NCI-H1436 treated with DMSO at 0.1 percent for 48 hours (cell line): ENCODE results near the gene KCNMA1.
A peak's percentile ranks its signal among the peaks of the same experiment; 100 is the strongest.

ENCODE experiments used
- DNase-seq: peaks from one replicate; lab custom pipeline; 2025; lab: John Stamatoyannopoulos, UW

The KCNMA1 gene

DNA sequence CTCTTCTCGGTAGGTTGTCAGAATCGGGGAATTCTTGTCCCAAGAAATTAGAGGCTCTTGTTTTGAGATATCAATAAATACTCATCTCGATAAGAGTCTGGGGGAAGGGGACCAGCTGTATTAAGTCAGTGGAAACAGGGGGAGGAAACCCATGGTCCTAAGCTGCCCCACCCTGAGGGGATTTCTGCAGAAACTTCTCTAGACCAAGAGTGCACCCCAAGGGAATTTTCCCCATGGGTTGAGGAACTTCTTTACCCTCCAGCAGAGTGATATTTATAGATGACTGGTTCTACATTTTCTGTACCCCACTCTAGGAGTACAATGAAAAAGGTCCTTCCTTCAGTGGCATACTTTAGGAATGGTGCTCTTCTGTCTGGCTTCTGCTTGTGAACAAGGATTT, 627.2 kb downstream of the KCNMA1 start:
- DNase-seq = no peak

DNA sequence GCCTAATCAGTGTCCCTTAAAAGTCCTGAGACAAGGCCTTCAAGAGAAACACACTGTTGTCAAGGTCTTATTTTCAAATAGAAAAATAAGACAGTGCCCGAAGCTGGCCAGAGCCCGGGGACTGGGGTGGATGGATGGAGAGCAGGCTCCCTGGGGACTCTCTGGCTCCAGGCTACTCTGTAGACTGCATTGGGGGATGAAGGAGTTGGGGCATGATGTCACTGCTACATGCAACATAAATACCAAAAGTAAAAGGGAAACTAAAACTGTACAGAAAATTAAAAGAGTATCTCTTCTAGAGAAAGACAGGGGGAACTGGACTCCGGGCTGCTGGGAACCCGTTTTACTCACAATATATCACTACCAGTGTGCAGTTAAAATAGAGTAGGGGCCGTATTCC, 629.8 kb downstream of the KCNMA1 start:
- DNase-seq = no peak

GRCh38 chr10:77006836-77007511, 630.6 kb downstream of the KCNMA1 start:
- DNase-seq = no peak

GRCh38 chr10:77005871-77006270, 631.7 kb downstream of the KCNMA1 start:
- DNase-seq = no peak

GRCh38 chr10:77004917-77005564, 632.6 kb downstream of the KCNMA1 start:
- DNase-seq = peak; percentile 3

DNA sequence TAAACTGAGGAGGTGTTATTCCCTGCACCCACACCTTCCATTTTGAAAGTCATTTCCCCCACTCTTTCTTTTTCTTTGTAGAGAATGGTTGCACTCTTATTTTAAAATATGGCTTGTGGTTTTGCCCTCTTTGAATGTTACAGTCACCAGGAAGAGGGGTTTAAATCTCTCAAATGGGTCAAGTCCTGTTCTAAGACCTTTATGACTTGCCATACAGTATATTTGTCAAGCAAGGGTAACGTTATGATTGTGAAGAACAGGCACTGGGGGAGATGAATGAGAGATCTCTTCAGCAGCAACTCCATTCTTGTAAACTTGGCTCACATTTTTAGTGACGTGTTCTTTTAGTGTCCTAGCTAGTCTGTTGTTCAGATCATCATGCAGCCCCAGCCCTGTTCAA, 634.7 kb downstream of the KCNMA1 start:
- DNase-seq = no peak

GRCh38 chr10:77001206-77001605, 636.4 kb downstream of the KCNMA1 start:
- no peak for DNase-seq

- peak; percentile 57 for DNase-seq
These were observed 639.2 kb downstream of the KCNMA1 start for GRCh38 chr10:76998451-76998850.

- DNase-seq = no peak
These were observed 640.0 kb downstream of the KCNMA1 start for GRCh38 chr10:76997631-76998030.

GRCh38 chr10:76995023-76995422, 642.6 kb downstream of the KCNMA1 start:
- no peak for DNase-seq

DNA sequence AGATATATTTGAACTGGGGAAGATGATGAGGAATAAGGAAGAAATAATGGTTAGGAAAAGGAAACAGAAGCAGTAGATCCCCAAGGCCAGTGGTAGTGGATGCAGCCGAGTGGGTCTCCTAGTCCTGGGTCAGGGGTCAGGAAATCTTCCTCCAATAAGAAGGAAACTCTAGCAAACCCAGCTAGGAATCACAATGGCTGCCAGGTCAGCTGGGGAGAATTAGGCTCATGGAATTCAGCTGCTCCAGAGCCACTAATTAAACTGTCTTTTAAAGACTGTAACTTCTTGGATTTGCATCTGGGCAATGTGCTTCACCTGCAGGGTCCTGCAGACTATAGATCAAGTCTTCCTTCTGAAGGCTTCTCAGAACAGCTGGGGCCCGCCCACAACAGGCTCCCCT, 644.4 kb downstream of the KCNMA1 start:
- DNase-seq = no peak

DNA sequence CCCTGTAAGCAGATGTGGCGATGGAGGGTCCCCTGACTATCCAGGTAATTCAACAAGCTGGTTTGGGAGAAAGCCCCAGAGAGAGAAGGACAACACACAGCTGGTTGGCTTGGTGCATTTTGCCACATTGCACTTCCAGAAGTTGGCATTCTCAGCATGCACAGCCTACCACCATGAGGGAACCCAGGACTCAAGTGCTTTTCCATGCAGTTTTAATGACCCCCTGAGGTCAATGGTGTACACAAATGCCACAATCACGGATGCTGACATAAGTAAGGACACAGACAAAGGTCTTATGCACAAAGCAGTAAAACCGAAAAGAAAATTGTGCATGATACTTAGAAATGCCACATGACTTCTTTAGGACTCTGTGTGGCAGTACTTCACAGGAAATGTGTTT, 645.1 kb downstream of the KCNMA1 start:
- DNase-seq = no peak

- DNase-seq = no peak
These were observed 646.0 kb downstream of the KCNMA1 start for GRCh38 chr10:76991621-76992020.

DNA sequence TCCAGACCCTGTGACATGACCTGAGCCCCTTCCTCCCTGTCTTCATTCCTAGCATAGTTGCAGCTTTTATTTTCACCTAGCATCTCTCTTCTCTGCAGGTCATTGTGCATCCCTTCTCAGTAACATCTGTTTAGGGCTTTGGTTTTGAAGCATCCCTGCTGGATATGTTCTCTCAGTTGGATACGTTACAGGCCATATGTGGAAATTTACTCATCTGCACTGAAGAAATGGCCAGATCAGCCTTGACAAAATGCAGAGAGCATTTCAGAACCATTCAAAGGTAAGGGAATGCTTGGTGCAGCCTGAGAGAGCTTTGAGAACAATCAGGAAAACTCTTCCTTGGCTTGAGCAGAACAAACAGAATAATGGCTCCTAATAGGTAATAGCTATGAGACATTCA, 647.0 kb downstream of the KCNMA1 start:
- no peak for DNase-seq

GRCh38 chr10:76984559-76985443, 652.8 kb downstream of the KCNMA1 start:
- peak; percentile 38 for DNase-seq

DNA sequence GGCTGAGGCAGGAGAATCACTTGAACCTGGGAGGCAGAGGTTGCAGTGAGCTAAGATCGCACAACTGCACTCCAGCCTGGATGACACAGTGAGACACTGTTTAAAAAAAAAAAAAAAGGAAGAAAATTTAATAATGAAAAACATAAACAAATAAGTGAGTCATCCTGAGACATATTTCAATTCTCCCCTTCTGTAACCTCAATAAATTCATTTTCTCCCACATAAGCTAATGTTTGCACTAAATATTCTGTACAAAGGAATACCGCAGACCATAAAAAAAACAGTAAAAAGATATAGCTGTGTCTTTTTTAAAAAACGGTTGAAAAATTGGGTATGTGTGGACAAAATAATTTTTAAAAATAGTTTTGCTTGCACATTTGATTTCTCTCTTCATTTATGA, 654.0 kb downstream of the KCNMA1 start:
- no peak for DNase-seq

- DNase-seq = no peak
These were observed 654.9 kb downstream of the KCNMA1 start for GRCh38 chr10:76982671-76983070.

DNA sequence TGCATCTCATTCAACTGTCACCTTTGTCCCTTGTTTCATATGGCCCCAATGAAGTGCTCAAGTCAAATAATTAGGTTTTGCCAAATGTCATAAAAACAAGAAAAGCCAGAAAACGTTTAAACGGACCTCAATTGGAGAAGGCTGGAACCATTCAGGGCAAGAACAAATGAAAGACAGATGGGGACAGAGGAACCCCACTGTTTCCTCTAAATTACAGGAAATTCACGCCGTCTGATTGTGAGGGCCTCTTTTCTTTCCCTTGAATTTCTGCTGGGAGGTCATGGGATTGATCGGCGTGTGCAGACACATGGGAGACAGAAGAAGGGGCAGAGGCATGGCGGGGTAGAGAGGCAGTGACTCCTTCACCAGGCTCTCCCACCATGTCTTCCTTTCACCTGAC, 656.4 kb downstream of the KCNMA1 start:
- no peak for DNase-seq

DNA sequence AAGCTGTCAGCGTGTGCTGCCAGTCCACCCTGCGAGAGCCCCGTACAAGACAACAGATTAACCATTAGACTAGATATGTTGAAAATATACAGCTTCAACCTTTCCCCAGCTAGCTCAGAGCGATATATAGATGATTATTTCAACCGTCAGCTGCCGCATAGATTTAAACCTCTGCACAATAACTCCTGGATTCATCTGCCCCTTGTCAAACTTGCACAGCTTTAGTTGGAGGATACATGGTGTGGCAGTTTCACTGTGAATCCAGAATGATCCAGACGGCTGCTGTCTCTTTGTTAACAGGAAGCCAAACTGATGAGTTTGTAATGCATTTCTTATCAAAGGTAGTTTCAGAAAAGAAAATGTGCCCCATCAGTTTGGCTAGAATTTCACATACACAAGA, 659.7 kb downstream of the KCNMA1 start:
- DNase-seq = no peak

- DNase-seq = no peak
These were observed 660.6 kb downstream of the KCNMA1 start for GRCh38 chr10:76977046-76977445.

DNA sequence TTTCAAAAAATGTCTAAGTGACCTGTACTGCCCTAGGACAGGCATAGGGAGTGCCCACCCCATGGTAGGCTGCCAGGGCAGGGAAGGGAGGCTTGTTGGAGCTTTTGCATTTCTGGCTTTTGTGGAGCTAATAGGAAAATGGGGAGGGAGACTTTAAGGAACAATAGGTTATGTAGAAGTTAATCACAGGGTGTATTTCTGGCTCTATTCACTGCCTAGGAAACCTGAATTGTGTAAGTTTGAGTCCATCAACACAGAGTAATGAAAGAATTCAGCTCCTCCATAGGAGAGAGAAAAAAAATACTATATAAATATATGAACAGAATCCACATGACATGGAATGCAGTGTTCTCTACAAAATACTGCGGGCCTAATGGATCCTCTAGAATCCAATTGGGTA, 661.5 kb downstream of the KCNMA1 start:
- DNase-seq = no peak

DNA sequence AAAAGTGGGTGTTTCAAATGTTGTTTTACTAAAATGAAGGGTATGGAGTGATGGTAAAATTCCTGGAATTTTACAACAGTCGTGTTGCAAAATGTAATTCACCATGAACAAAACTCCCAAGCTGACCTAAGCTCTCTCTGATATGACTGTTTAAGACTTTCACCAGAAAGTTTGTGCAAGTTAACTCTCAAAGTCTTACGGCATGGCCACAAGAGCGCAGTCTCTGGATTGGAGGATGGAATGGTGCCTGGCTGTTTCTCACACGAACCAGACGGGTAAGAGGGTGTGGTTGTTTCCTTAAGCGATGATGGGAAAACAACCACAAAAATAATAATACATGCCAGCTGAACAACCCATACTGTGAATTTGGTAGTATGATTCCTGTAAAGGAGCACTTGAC, 662.5 kb downstream of the KCNMA1 start:
- DNase-seq = no peak
